ENCODE results near the gene AKT1S1.

AKT1S1 gene

DNA sequence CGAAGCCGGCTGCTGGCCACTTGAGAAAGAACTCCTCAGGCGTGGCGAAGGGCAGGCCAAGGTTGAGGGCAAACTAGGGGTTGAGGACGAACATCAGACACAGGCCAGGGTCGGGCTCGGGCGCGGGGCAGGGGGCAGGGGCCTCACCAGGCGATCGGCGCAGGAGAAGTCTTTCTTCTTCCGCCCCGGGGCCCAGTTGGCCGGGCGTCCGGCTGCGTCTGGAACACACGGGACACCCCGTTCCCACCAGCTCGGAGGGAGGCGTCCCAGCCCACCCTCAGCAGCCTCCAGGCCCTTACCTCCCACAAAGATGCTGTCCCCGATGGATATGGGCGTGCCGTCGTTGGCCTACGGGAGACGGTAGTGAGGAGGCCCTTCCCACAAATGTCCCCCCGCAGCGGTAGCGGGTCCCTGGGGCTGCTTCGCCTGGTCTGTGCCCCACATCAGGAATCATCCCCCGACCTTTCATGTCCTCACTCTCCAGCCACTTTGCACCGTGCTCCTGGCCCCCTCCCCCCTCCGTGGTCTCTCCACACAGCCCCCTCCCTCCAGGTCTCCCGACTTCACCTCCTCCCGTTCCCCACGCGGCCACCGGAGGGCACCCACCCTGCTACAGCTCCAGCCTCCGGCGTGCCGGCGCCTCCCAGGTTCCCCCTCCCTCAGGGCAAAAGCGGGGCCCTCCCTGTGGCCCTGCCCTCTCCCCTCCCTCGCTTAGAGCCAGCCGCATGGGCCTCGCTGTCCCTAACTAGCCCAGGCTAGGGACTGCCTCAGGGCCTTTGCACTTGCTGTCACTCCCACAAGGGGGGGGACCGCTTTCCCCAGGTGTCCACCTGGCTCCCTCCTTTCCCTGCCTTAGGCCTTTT, 14.5 kb downstream of the AKT1S1 start:
- no peaks in the 10 kb centered on the region for H3K9me3 Mint-ChIP-seq
- TF ChIP-seq, protein P1, sequence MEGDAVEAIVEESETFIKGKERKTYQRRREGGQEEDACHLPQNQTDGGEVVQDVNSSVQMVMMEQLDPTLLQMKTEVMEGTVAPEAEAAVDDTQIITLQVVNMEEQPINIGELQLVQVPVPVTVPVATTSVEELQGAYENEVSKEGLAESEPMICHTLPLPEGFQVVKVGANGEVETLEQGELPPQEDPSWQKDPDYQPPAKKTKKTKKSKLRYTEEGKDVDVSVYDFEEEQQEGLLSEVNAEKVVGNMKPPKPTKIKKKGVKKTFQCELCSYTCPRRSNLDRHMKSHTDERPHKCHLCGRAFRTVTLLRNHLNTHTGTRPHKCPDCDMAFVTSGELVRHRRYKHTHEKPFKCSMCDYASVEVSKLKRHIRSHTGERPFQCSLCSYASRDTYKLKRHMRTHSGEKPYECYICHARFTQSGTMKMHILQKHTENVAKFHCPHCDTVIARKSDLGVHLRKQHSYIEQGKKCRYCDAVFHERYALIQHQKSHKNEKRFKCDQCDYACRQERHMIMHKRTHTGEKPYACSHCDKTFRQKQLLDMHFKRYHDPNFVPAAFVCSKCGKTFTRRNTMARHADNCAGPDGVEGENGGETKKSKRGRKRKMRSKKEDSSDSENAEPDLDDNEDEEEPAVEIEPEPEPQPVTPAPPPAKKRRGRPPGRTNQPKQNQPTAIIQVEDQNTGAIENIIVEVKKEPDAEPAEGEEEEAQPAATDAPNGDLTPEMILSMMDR (IDR thresholded peaks at IDR 0.05; ENCODE audit: unreplicated experiment in 3 of 3): no peak
- H3K27ac Mint-ChIP-seq: peak overlapping the region in 2 of 3 experiments; percentile 18 to 22
- H3K4me1 Mint-ChIP-seq: peaks cover 31% of the 10 kb centered on the region
- peak overlapping the region in 1 of 3 experiments; percentile 13 for H3K4me3 Mint-ChIP-seq
- H3K36me3 Mint-ChIP-seq (ENCODE audit: low read depth): peaks cover 26% of the 10 kb centered on the region
- H3K27me3 Mint-ChIP-seq (ENCODE audit: low read depth): no peaks in the 10 kb centered on the region

DNA sequence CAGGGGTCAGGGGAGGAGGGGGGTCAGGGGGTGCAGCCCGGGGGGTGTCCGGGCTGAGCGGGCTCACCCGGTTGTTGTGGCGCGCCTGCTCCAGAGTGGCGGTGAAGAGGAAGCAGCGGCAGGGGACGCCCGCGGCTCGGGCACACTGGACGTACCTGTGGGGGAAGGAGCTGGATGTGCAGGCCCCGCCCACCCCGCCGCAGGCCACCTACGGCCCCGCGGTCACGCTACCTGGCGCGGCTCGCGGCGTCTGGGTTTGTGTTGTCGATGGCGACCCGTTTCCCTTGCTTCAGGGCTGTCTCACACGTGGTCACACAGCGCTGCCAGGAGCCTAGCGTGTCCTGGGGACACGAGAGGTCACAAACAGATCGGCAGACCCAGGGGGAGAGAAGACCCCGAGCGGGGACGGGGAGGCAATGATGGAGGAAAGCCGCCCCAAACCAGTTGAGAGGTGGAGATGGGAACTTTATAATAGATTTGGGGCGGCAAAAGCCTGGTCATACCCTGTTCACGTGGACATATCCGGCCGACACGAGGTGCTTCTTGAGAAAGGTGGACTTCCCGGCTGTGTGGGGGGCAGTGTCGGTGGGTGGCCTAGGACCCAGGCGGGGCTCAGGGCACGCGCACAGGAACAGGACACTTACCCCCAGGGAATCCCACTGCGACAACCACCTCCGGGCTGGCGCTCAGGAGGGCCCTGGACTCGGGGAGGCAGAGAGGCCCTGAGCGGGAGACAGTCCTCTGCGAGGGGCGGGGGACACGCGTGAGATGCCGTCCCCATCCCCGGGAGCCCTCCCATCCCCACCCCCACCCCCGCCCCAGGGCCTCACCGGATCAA, 15.4 kb downstream of the AKT1S1 start:
- peaks cover 29% of the 10 kb centered on the region for H3K36me3 Mint-ChIP-seq (ENCODE audit: low read depth)

GRCh38 chr19:49861107-49861506, 16.0 kb downstream of the AKT1S1 start:
- Mint-ChIP-seq H3K27ac (peak overlapping the region in 1 of 3 experiments; percentile 67), H3K36me3 (ENCODE audit: low read depth) (peaks cover 30% of the 10 kb centered on the region), H3K27me3 (ENCODE audit: low read depth) (no peaks in the 10 kb centered on the region), H3K4me1 (peaks cover 16% of the 10 kb centered on the region), H3K4me3 (no peak overlapping the region), H3K9me3 (no peaks in the 10 kb centered on the region)
- TF ChIP-seq, protein P1 (IDR thresholded peaks at IDR 0.05; ENCODE audit: unreplicated experiment in 3 of 3): no peak

More for the DNA sequence above, 15.4 kb downstream of the AKT1S1 start:
- Mint-ChIP-seq H3K27me3 (ENCODE audit: low read depth) (no peaks in the 10 kb centered on the region), H3K9me3 (no peaks in the 10 kb centered on the region), H3K27ac (peak overlapping the region in 1 of 3 experiments; percentile 46), H3K4me3 (no peak overlapping the region), H3K4me1 (peaks cover 23% of the 10 kb centered on the region)
- TF ChIP-seq, protein P1 (IDR thresholded peaks at IDR 0.05; ENCODE audit: unreplicated experiment in 3 of 3): no peak

DNA sequence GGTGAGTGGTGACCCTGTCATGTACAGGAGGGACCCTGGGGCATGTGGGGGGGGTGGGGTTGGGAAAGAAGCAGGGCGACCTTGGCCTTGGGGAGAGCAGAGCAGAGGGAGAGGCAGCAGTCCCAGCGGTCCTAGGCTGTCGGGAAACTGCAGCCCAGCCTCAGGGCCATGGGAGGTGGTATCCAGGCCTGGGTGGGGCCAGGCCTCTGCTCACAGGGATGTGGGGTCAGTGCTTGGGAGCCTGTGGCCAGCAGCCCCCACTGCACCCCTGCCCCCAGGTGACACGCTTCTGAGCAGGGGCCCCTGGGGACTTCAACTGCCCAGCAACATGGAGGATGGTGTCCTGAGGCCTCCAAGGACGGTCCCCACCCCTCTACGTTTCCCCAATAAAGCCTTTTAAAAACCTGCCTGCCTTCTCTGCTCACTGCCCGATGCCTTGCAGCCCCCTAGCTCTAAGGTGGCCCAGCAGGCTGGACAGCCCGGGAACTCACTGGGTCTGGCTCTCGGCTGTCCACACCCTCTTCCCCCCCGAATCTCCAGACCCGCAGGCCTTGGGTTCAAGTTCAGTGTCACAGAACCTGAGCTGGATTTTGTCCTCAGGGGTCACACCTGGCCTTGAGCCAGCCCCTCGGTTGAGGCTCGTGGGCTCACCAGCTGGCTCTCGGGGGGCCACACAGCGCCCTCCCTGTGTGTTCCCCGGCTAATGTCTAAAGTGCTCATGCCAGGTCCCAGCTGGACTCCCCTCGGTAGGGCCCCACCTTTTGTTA, 16.6 kb downstream of the AKT1S1 start:
- no peak overlapping the region for H3K4me3 Mint-ChIP-seq
- H3K4me1 Mint-ChIP-seq: peaks cover 11% of the 10 kb centered on the region
- peaks cover 31% of the 10 kb centered on the region for H3K36me3 Mint-ChIP-seq (ENCODE audit: low read depth)
- H3K9me3 Mint-ChIP-seq: no peaks in the 10 kb centered on the region
- TF ChIP-seq, protein P1 (IDR thresholded peaks at IDR 0.05; ENCODE audit: unreplicated experiment in 3 of 3): no peak
- no peaks in the 10 kb centered on the region for H3K27me3 Mint-ChIP-seq (ENCODE audit: low read depth)
- H3K27ac Mint-ChIP-seq: peak overlapping the region in 1 of 3 experiments; percentile 67

DNA sequence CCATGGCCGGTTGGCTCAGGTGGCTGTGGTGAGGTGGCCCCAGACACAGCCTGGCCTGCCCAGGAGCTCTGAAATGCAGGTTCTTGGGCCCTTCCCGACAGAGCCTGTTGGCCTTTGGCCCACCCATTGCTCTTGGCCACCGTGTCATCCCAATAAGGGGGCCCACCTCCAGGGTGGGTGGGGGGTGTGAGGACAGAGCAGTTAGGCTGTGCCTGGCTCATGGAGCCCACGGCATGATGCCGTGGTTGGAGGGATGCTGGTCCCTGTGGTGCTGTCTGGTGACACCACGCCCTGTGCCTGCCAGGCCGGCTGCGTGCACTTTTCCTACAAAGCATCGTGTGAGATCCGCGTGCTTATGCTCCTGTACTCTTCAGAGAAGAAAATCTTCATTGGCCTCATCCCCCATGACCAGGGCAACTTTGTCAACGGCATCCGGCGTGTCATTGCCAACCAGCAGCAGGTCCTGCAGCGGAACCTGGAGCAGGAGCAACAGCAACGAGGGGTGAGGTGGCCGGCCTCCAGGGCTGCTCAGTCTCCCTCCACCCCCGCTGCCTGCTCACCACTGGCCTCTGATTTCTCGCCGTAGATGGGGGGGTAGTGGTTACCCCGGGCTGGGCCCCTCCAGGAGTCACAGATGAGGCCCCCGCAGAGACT, 17.3 kb downstream of the AKT1S1 start:
- TF ChIP-seq, protein P1 (IDR thresholded peaks at IDR 0.05; ENCODE audit: unreplicated experiment in 3 of 3): no peak
- H3K4me1 Mint-ChIP-seq: peaks cover 5% of the 10 kb centered on the region
- peak overlapping the region in 1 of 3 experiments; percentile 44 for H3K27ac Mint-ChIP-seq
- no peaks in the 10 kb centered on the region for H3K27me3 Mint-ChIP-seq (ENCODE audit: low read depth)
- no peak overlapping the region for H3K4me3 Mint-ChIP-seq
- H3K9me3 Mint-ChIP-seq: no peaks in the 10 kb centered on the region
- peaks cover 30% of the 10 kb centered on the region for H3K36me3 Mint-ChIP-seq (ENCODE audit: low read depth)

All from nephron (organoid).